GM06990 (cell line): ENCODE results near the gene KANK3.

Experiments
- DNase-seq: peaks from one replicate; pipeline ENCODE4 v3.0.0-alpha.2; 2011; ENCODE audit not compliant: insufficient read length; ENCODE audit errors: extremely low read depth
- H3K27me3 ChIP-seq: replicated peaks from 2 replicates; pipeline ENCODE4 v1.6.0; 2011; ENCODE audit warnings: low read length; ENCODE audit not compliant: control insufficient read depth, insufficient read depth
- H3K36me3 ChIP-seq: 2 replicates; pipeline ENCODE4 v1.5.1; 2011; ENCODE audit warnings: low read length; ENCODE audit not compliant: control insufficient read depth, insufficient read depth
- H3K4me3 ChIP-seq: replicated peaks from 2 replicates; pipeline ENCODE4 v1.5.1; 2011; ENCODE audit warnings: low read depth, mild to moderate bottlenecking, control low read depth, low read length
- TF ChIP-seq, protein P1 (sequence below): IDR thresholded peaks from 2 replicates; pipeline ENCODE4 v1.5.1; 2011; ENCODE audit warnings: low read length, control low read depth, mild to moderate bottlenecking, inconsistent platforms; ENCODE audit not compliant: insufficient read depth, poor library complexity, severe bottlenecking

KANK3 gene

DNA sequence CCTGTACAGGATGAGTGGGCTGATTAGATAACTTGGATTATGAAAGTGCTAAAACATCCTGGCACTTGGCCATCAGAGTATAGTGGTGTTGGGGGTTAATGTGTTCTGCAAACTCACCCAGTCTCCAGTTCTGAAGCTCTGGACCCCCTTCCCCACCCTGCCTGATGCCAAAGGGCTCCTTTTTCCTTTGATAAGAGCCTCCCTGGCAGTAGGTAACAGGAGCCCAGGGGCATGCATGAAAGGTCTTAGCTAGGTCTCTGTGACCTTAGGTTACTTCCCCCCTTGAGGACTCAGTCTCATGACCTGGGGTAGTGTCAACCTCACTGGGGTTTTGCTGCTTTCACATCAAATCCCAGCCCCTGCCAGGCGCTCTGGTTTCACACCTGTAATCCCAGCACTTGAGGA lies 19.3 kb downstream of the KANK3 start:
- H3K4me3 ChIP-seq, result no peak overlapping the region
- no peaks in the 10 kb centered on the region; the same call in 1 of the 2 replicates for H3K27me3 ChIP-seq
- no peak for DNase-seq
- peaks cover 12% of the 10 kb centered on the region for H3K36me3 ChIP-seq
- TF ChIP-seq, protein P1, sequence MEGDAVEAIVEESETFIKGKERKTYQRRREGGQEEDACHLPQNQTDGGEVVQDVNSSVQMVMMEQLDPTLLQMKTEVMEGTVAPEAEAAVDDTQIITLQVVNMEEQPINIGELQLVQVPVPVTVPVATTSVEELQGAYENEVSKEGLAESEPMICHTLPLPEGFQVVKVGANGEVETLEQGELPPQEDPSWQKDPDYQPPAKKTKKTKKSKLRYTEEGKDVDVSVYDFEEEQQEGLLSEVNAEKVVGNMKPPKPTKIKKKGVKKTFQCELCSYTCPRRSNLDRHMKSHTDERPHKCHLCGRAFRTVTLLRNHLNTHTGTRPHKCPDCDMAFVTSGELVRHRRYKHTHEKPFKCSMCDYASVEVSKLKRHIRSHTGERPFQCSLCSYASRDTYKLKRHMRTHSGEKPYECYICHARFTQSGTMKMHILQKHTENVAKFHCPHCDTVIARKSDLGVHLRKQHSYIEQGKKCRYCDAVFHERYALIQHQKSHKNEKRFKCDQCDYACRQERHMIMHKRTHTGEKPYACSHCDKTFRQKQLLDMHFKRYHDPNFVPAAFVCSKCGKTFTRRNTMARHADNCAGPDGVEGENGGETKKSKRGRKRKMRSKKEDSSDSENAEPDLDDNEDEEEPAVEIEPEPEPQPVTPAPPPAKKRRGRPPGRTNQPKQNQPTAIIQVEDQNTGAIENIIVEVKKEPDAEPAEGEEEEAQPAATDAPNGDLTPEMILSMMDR, result no peak

DNA sequence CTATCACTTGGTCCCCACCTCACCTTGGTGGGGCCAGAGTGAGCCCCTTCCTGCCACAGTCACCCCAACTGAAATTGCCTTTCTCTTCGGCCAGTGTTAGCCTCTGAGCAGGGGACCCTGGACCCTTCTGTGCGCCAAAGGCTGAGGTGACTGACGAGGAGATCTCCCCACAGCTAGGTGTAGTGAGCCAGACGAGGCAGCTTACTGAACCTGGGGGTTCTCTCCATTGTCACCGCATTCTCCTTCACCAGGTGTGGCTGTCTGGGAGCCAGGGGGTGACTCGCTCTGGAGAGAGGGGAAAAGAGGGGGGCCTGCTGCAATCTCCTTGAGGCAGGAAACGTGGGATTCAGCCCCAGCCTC lies 20.4 kb downstream of the KANK3 start:
- H3K27me3 ChIP-seq, result no peaks in the 10 kb centered on the region; the same call in 1 of the 2 replicates
- DNase-seq, result no peak
- H3K36me3 ChIP-seq, result peaks cover 12% of the 10 kb centered on the region
- peak overlapping the region; percentile 94 for H3K4me3 ChIP-seq
- TF ChIP-seq, protein P1, result no peak

DNA sequence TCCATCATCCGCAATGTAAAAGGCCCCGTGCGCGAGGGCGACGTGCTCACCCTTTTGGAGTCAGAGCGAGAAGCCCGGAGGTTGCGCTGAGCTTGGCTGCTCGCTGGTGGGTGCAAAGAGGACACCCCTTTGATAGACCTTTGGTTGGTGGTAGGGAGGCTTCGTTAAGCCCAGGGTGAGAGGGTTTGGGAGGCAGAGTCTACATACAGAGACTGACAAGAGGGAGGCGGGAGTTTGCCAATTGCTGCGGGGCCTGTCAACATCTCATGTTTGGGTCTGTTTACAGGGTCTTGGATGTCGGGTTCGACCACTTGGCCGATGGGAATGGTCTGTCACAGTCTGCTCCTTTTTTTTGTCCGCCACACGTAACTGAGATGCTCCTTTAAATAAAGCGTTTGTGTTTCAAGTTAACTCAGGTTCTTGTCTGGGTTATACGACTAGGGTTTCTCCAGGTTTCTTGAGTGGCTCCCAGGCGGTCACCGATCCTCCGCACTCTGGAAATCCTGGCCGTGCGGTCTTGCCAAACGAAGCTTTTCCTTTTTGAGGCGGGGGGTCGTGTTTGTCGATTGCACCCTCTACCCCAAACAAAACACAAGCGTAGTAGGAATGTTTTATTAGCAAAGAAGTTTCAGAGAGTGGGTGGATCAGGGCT lies 20.9 kb downstream of the KANK3 start:
- H3K27me3 ChIP-seq, result no peaks in the 10 kb centered on the region; the same call in 1 of the 2 replicates
- peaks cover 12% of the 10 kb centered on the region for H3K36me3 ChIP-seq
- TF ChIP-seq, protein P1, result no peak
- peak overlapping the region; percentile 94 for H3K4me3 ChIP-seq
- no peak for DNase-seq

DNA sequence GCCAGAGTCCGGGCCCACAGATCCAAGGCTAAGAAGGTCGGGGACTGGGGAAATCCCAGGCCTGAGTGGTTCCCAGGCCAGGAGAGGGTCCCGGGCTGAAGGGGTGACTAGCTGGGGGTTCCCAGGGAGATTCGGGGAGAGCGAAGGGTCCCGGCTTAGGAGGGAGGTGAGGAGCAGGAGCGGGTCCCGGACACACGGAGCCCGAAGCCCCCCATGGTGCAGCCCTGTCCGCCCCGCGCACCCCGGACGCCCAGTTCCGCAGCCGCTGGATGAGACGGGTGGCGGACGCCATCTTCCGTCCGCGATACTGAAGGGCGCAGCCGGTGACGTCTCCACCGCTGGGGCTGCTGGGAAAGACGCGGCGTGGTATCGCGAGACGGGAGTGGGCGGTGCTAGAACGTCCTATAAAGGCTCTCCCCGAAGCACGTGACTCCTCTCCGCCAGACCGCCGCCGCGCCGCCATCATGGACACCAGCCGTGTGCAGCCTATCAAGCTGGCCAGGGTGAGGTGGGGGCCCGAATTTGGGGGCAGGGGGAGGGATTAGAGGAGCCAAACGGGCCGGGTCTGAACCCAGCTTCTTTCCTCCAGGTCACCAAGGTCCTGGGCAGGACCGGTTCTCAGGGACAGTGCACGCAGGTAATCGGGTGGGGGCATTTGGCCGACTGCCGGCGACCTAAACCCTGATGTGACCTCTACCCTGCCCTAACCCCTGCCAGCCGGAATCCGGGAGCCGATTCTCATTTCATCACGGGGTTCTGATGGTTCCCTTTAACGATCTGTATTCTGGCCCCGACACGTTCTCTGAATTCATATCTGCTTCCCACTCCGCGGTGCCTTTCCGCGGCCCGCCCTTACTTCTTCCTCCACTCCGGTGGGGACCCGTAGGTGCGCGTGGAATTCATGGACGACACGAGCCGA lies 21.7 kb downstream of the KANK3 start, which contains the start of the genes NDUFA7 and RPS28:
Gene NDUFA7, minus strand, starts transcription at position 309 of the 919 bp plus-strand sequence. Its CDS starts 17 bp downstream, at position 292.
Gene RPS28, plus strand, starts transcription at position 430 of the 919 bp plus-strand sequence. Its CDS starts 35 bp downstream, at position 465.
- TF ChIP-seq, protein P1, result peak; percentile 33
- Histone ChIP-seq H3K4me3 (peak within 1 kb of the TSS; percentile 94), H3K36me3 (peaks cover 12% of the 10 kb centered on the region), H3K27me3 (no peaks in the 10 kb centered on the region)
- peak; percentile 96 for DNase-seq

DNA sequence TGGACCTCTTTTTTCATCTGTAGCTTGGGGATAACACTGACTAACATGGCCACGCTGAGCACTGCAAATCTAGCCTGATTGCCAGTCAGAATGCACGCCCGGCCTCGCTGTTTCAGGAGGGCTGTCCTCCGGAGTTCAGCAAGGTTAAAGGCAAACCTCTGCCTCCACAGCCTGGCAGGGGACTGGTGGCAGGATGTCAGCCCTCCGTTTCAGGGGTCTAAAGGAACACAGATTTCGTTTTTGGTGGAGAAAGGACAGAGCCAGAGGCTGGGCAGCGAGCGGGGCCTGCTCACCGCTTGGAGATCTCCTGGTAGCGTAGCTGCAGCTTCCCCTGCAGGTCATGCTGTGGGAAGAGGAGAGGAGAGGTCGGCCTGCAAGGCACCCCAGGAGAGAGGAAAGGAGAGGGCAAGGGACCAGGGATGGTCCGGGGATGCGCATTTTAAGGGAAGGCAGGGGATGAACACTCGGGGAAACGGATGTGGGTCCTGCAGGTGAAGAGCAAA lies 22.4 kb downstream of the KANK3 start:
- TF ChIP-seq, protein P1, result no peak
- Histone ChIP-seq H3K27me3 (no peaks in the 10 kb centered on the region), H3K4me3 (peak overlapping the region; percentile 94), H3K36me3 (peaks cover 15% of the 10 kb centered on the region)
- DNase-seq, result no peak
